HCT116 (cell line): ENCODE measurements around the gene ENPP5. TPM values are rescaled to one million over a fixed set of nuclear protein-coding genes. Genes with fewer than 3 reads are reported as not detected.

Experiments
- ATAC-seq: fragments of 200-7000 bp; cut with Tn5 transposase; 2 replicates; pipeline ENCODE4 v1.9.1; 2020; ENCODE audit warnings: mild to moderate bottlenecking, moderate library complexity
- BruUV-seq: library from RNA; stranded (reverse); fragments of 400-500 nt; replicated peaks from 2 replicates; lab custom pipeline; 2021; lab: Mats Ljungman, UMichigan
- CTCF ChIA-PET: fragments of 300-600 bp; sonication (Branson Sonifier 250); formaldehyde crosslinking; loops from one replicate; lab custom pipeline; 2021; ENCODE audit warnings: antibody characterized with exemption; lab: Charles Lee
- POLR2A ChIA-PET: fragments of 300-600, 350-600 bp; sonication (Branson Sonifier 250); formaldehyde crosslinking; loops from one replicate; lab custom pipeline; 2021; ENCODE audit warnings: antibody characterized with exemption; lab: Charles Lee
- RAD21 ChIA-PET, 2 experiments: fragments of 300-600 bp; sonication (Branson Sonifier 250); formaldehyde crosslinking; loops; one replicate each; lab custom pipeline; 2023; ENCODE audit warnings: low total read pairs in 2 of 2; ENCODE audit not compliant: uncharacterized antibody in 2 of 2, unreplicated experiment in 2 of 2, low non-redundant PET in 1 of 2; lab: Charles Lee
- DNase-seq: peaks from one replicate; pipeline ENCODE4 v3.0.0-alpha.2; 2010; ENCODE audit warnings: low read depth, low spot score
- H2AFZ ChIP-seq: fragments of 200-600 bp; shearing (Covaris generic), sonication (generic); 2 replicates; pipeline ENCODE4 v1.6.1; 2017; ENCODE audit warnings: low read depth, mixed run types, mixed read lengths, antibody characterized with exemption, low read length; ENCODE audit not compliant: poor library complexity, severe bottlenecking
- H3K27ac ChIP-seq: 2 replicates; pipeline ENCODE4 v1.5.1; 2012; ENCODE audit warnings: low read depth, low read length
- H3K27me3 ChIP-seq: fragments of 200-600 bp; sonication (generic); 2 replicates; pipeline ENCODE4 v1.6.1; 2016; ENCODE audit warnings: mixed run types, low read length, mixed read lengths; ENCODE audit not compliant: insufficient read depth
- H3K36me3 ChIP-seq, 2 experiments: fragments of 200-500 bp in 1 of 2; fragments of 200-600 bp in 1 of 2; sonication (Bioruptor generic) in 1 of 2; sonication (generic) in 1 of 2; 2 replicates each; pipeline versions ENCODE4 v1.5.1 to v1.6.1; 2014 to 2016; ENCODE audit warnings: low read length in 2 of 2, inconsistent platforms in 1 of 2, mixed read lengths in 1 of 2, mixed run types in 1 of 2; ENCODE audit not compliant: insufficient read depth in 2 of 2, control insufficient read depth in 1 of 2
- H3K4me1 ChIP-seq, 2 experiments: fragments of 200-600 bp in 1 of 2; sonication (generic) in 1 of 2; 2 replicates each; pipeline versions ENCODE4 v1.5.1 to v1.6.1; 2012 to 2017; ENCODE audit warnings: low read length in 2 of 2, inconsistent platforms in 1 of 2, mild to moderate bottlenecking in 1 of 2, mixed read lengths in 1 of 2, mixed run types in 1 of 2, moderate library complexity in 1 of 2; ENCODE audit not compliant: insufficient read depth in 2 of 2, control insufficient read depth in 1 of 2
- H3K4me2 ChIP-seq: fragments of 200-600 bp; sonication (generic); 2 replicates; pipeline ENCODE4 v1.6.1; 2017; ENCODE audit warnings: mixed run types, low read length, mixed read lengths
- H3K4me3 ChIP-seq, 2 experiments: fragments of 200-600 bp in 1 of 2; sonication (generic) in 1 of 2; replicated peaks in 1 of 2; 2 replicates each; pipeline ENCODE4 v1.5.1; 2011 to 2016; ENCODE audit warnings: low read length in 2 of 2, control low read depth in 1 of 2, low read depth in 1 of 2, mild to moderate bottlenecking in 1 of 2, mixed read lengths in 1 of 2, mixed run types in 1 of 2
- H3K79me2 ChIP-seq: fragments of 200-600 bp; sonication (generic); 2 replicates; pipeline ENCODE4 v1.6.1; 2017; ENCODE audit warnings: mild to moderate bottlenecking, mixed run types, low read length, moderate library complexity, mixed read lengths; ENCODE audit not compliant: insufficient read depth
- H3K9ac ChIP-seq: fragments of 200-600 bp; sonication (generic); 2 replicates; pipeline ENCODE4 v1.6.1; 2016; ENCODE audit warnings: low read length, mixed read lengths
- H3K9me2 ChIP-seq: fragments of 200-600 bp; sonication (generic), shearing (Covaris generic); 2 replicates; pipeline ENCODE4 v1.6.1; 2017; ENCODE audit warnings: mixed run types, mild to moderate bottlenecking, moderate library complexity; ENCODE audit not compliant: insufficient read depth
- H3K9me3 ChIP-seq, 2 experiments: fragments of 200-500 bp in 1 of 2; fragments of 200-600 bp in 1 of 2; sonication (Bioruptor generic) in 1 of 2; sonication (generic) in 1 of 2; 2 replicates each; pipeline ENCODE4 v1.6.1; 2014 to 2017; ENCODE audit warnings: low read length in 2 of 2, mixed read lengths in 2 of 2, inconsistent platforms in 1 of 2, low read depth in 1 of 2, mild to moderate bottlenecking in 1 of 2, mixed run types in 1 of 2, moderate library complexity in 1 of 2; ENCODE audit not compliant: control insufficient read depth in 1 of 2, insufficient read depth in 1 of 2
- H4K20me1 ChIP-seq: fragments of 200-600 bp; sonication (generic), shearing (Covaris generic); 2 replicates; pipeline ENCODE4 v1.6.1; 2017; ENCODE audit warnings: mixed run types, mild to moderate bottlenecking, moderate library complexity; ENCODE audit not compliant: insufficient read depth
- CBX3 ChIP-seq: IDR thresholded peaks from 2 replicates; pipeline ENCODE4 v1.6.1; 2012; ENCODE audit warnings: low read depth
- CEBPB ChIP-seq: IDR thresholded peaks from 2 replicates; pipeline ENCODE4 v1.6.1; 2012; ENCODE audit warnings: low read depth
- EGR1 ChIP-seq: IDR thresholded peaks from 2 replicates; pipeline ENCODE4 v1.6.1; 2012; ENCODE audit warnings: low read depth
- ELF1 ChIP-seq: IDR thresholded peaks from 2 replicates; pipeline ENCODE4 v1.6.1; 2012; ENCODE audit warnings: low read depth, borderline replicate concordance
- EZH2 ChIP-seq: fragments of 200-600 bp; sonication (generic); IDR thresholded peaks from 2 replicates; pipeline ENCODE4 v1.6.1; 2017; ENCODE audit warnings: antibody characterized with exemption, mixed run types
- FOSL1 ChIP-seq: IDR thresholded peaks from 2 replicates; pipeline ENCODE4 v1.6.1; 2012; ENCODE audit warnings: low read depth
- POLR2AphosphoS5 ChIP-seq: IDR thresholded peaks from 2 replicates; pipeline ENCODE4 v1.6.1; 2011; ENCODE audit warnings: mild to moderate bottlenecking, low read depth, low read length, moderate library complexity
- RAD21 ChIP-seq: IDR thresholded peaks from 2 replicates; pipeline ENCODE4 v1.6.1; 2012; ENCODE audit warnings: low read depth, mild to moderate bottlenecking
- SIN3A ChIP-seq: IDR thresholded peaks from 2 replicates; pipeline ENCODE4 v1.6.1; 2012; ENCODE audit warnings: low read depth
- SP1 ChIP-seq: IDR thresholded peaks from 2 replicates; pipeline ENCODE4 v1.6.1; 2012; ENCODE audit warnings: low read depth
- TCF7L2 ChIP-seq: IDR thresholded peaks from 2 replicates; pipeline ENCODE4 v1.7.0; 2011; ENCODE audit warnings: borderline replicate concordance, inconsistent platforms; ENCODE audit not compliant: insufficient read depth, insufficient read length; ENCODE audit errors: extremely low read depth
- YY1 ChIP-seq: IDR thresholded peaks from 2 replicates; pipeline ENCODE4 v1.6.1; 2011; ENCODE audit warnings: low read length, low read depth, moderate library complexity, mild to moderate bottlenecking; ENCODE audit not compliant: insufficient replicate concordance; ENCODE audit errors: extremely low read depth
- ZFX ChIP-seq: fragments of 450-650 bp; IDR thresholded peaks from 2 replicates; pipeline ENCODE4 v1.6.1; 2017
- ZNF274 ChIP-seq: fragments of 200-500 bp; sonication (Bioruptor generic); IDR thresholded peaks from 2 replicates; pipeline ENCODE4 v1.6.1; 2014; ENCODE audit warnings: mild to moderate bottlenecking, low read depth, low read length, inconsistent platforms
- intact Hi-C: fragments of 100-400 bp; cut with micrococcal nuclease; formaldehyde crosslinking; loops from 2 replicates; pipeline ENCODE4 v1.10.0; 2022
- total RNA-seq: library from RNA; stranded (reverse); gene quantifications from one replicate; pipeline ENCODE4 v1.2.1, GENCODE V29; 2021; ENCODE audit not compliant: unreplicated experiment
- TF ChIP-seq, protein P1 (sequence below): IDR thresholded peaks from 2 replicates; pipeline ENCODE4 v1.6.1; 2012

The ENPP5 gene
- total RNA-seq, 1 experiment from 2014 or later: 4.5 TPM

DNA sequence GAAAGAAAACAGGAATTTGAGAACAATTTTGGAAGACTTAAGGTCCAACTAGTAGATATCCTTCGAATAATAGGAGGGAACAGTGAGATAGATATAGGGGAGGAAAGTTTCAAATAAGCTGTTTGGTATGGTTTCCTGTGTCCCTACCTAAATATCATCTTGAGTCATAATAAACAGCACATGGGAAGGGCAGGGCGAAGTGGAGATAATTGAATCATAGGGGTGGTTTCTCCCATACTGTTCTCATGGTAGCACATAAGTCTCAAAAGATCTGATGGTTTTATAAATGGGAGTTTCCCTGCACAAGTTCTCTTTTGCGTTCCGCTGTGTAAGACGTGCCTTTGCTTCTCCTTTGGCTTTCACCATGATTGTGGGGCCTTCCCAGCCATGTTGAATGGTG, 39.5 kb upstream of the ENPP5 start:
- no peak for TF ChIP-seq CBX3
- no peak for TF ChIP-seq ZNF274
- TF ChIP-seq SP1: no peak
- no peak for TF ChIP-seq ZFX
- TF ChIP-seq ELF1: no peak
- TF ChIP-seq FOSL1: no peak
- TF ChIP-seq POLR2AphosphoS5: no peak
- TF ChIP-seq EGR1: no peak
- TF ChIP-seq YY1: no peak
- TF ChIP-seq CEBPB: no peak
- TF ChIP-seq, protein P1, sequence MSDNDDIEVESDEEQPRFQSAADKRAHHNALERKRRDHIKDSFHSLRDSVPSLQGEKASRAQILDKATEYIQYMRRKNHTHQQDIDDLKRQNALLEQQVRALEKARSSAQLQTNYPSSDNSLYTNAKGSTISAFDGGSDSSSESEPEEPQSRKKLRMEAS: no peak
- TF ChIP-seq SIN3A: no peak
- no peak for TF ChIP-seq RAD21
- TF ChIP-seq EZH2: no peak
- no peak for TF ChIP-seq TCF7L2
- H3K27me3 ChIP-seq: no peaks in the 10 kb centered on the region
- intact Hi-C loops: no loop called here
- no peak overlapping the region for H2AFZ ChIP-seq
- no peaks in the 10 kb centered on the region for H3K9me2 ChIP-seq
- H3K4me1 ChIP-seq: no peaks in the 10 kb centered on the region
- no peaks in the 10 kb centered on the region for H3K36me3 ChIP-seq
- no peak for ATAC-seq
- H4K20me1 ChIP-seq: no peaks in the 10 kb centered on the region
- DNase-seq: no peak
- H3K9ac ChIP-seq: no peak overlapping the region
- ChIA-PET CTCF (no interaction called here), RAD21 (no interaction called here), POLR2A (no interaction called here)
- no peak overlapping the region for H3K27ac ChIP-seq
- H3K9me3 ChIP-seq: no peaks in the 10 kb centered on the region
- no TSS peak for BruUV-seq
- no peaks in the 10 kb centered on the region for H3K79me2 ChIP-seq
- H3K4me2 ChIP-seq: no peak overlapping the region
- no peak overlapping the region for H3K4me3 ChIP-seq
